HG03066 (cell line): ENCODE results near the gene PI4K2A.

Source experiments
- ATAC-seq: cut with Tn5 transposase; IDR thresholded peaks from one replicate; pipeline ENCODE4 v1.9.1; 2021; ENCODE audit warnings: low read depth; ENCODE audit not compliant: unreplicated experiment

Gene PI4K2A

GRCh38 chr10:97721871-97722780 lies 81.7 kb downstream of the PI4K2A start:
- ATAC-seq, result no peak

- ATAC-seq, result no peak
These were observed 82.5 kb downstream of the PI4K2A start for GRCh38 chr10:97723001-97723400.

- ATAC-seq, result no peak
These were observed 84.0 kb downstream of the PI4K2A start for GRCh38 chr10:97724341-97724941.
